WTC11 (cell line): Measurements from ENCODE around the gene ITPRIPL1. TPM values are rescaled to one million over a fixed set of nuclear protein-coding genes. Genes with fewer than 3 reads are reported as not detected.
A peak's percentile ranks its signal among the peaks of the same experiment; 100 is the strongest.

Source experiments
- ATAC-seq: fragments of 200-7000 bp; cut with Tn5 transposase; 2 replicates; pipeline ENCODE4 v1.10.0; 2021; ENCODE audit warnings: mild to moderate bottlenecking, moderate library complexity
- CTCF ChIA-PET: fragments of 300-600 bp; sonication (Branson Sonifier 250); formaldehyde crosslinking; loops from one replicate; lab custom pipeline; 2021; ENCODE audit warnings: antibody characterized with exemption; lab: Charles Lee
- POLR2A ChIA-PET: fragments of 350-600 bp; sonication (Branson Sonifier 250); formaldehyde crosslinking; loops from one replicate; lab custom pipeline; 2021; ENCODE audit warnings: antibody characterized with exemption; lab: Charles Lee
- DNase-seq: peaks from one replicate; pipeline ENCODE4 v3.0.0; 2021; ENCODE audit warnings: low spot score
- H3K27ac Mint-ChIP-seq: 2 replicates; pipeline ENCODE4 v1.8.0; 2021; ENCODE audit warnings: mixed read lengths
- H3K27me3 Mint-ChIP-seq: 2 replicates; pipeline ENCODE4 v1.8.0; 2021; ENCODE audit warnings: low read depth, mild to moderate bottlenecking, moderate library complexity, mixed read lengths
- H3K36me3 Mint-ChIP-seq: 2 replicates; pipeline ENCODE4 v1.8.0; 2021; ENCODE audit warnings: mixed read lengths
- H3K4me1 Mint-ChIP-seq: 2 replicates; pipeline ENCODE4 v1.8.0; 2022; ENCODE audit warnings: mixed read lengths
- H3K4me3 Mint-ChIP-seq: 2 replicates; pipeline ENCODE4 v1.8.0; 2021; ENCODE audit warnings: mild to moderate bottlenecking, moderate library complexity, mixed read lengths
- H3K9me3 Mint-ChIP-seq: 2 replicates; pipeline ENCODE4 v1.8.0; 2021; ENCODE audit warnings: mixed read lengths
- ELF4 ChIP-seq: sonication (generic); formaldehyde crosslinking; IDR thresholded peaks from 2 replicates; pipeline ENCODE4 v1.8.1; 2022; ENCODE audit warnings: low read depth, mild to moderate bottlenecking, moderate library complexity, missing genetic modification reagents
- JAZF1 ChIP-seq: fragments of 250-450 bp; sonication (Bioruptor Pico); IDR thresholded peaks from 2 replicates; pipeline ENCODE4 v1.9.0; 2021; ENCODE audit warnings: moderate library complexity, mild to moderate bottlenecking, inconsistent platforms
- KAT7 ChIP-seq: sonication (generic); formaldehyde crosslinking; IDR thresholded peaks from 2 replicates; pipeline ENCODE4 v1.8.1; 2023; ENCODE audit warnings: missing genetic modification reagents, mild to moderate bottlenecking, borderline replicate concordance
- OVOL2 ChIP-seq: fragments of 250-450 bp; sonication (Bioruptor Pico); IDR thresholded peaks from 2 replicates; pipeline ENCODE4 v1.9.0; 2021; ENCODE audit warnings: mild to moderate bottlenecking, borderline replicate concordance
- RORB ChIP-seq: fragments of 250-450 bp; sonication (Bioruptor Pico); IDR thresholded peaks from 2 replicates; pipeline ENCODE4 v1.9.0; 2021; ENCODE audit warnings: mild to moderate bottlenecking
- ZBTB21 ChIP-seq: sonication (generic); formaldehyde crosslinking; IDR thresholded peaks from 2 replicates; pipeline ENCODE4 v1.8.1; 2023; ENCODE audit warnings: mild to moderate bottlenecking, missing genetic modification reagents, borderline replicate concordance
- ZNF219 ChIP-seq: sonication (generic); formaldehyde crosslinking; IDR thresholded peaks from 2 replicates; pipeline ENCODE4 v1.8.0; 2023; ENCODE audit warnings: missing genetic modification reagents, mild to moderate bottlenecking, borderline replicate concordance
- total RNA-seq: library from RNA; stranded (reverse); gene quantifications from 3 replicates; pipeline ENCODE4 v1.2.3, GENCODE V29; 2021
- TF ChIP-seq, protein P1 (sequence below): sonication (generic); formaldehyde crosslinking; IDR thresholded peaks from 2 replicates; pipeline ENCODE4 v1.8.0; 2022; ENCODE audit warnings: mild to moderate bottlenecking, missing genetic modification reagents
- TF ChIP-seq, protein P2 (sequence below): fragments of 250-450 bp; sonication (Bioruptor Pico); IDR thresholded peaks from 2 replicates; pipeline ENCODE4 v1.8.0; 2021; ENCODE audit warnings: mild to moderate bottlenecking
- TF ChIP-seq, protein P3 (sequence below): sonication (generic); formaldehyde crosslinking; IDR thresholded peaks from 2 replicates; pipeline ENCODE4 v1.8.0; 2022; ENCODE audit warnings: mild to moderate bottlenecking, missing genetic modification reagents
- TF ChIP-seq, protein P4 (sequence below): sonication (generic); formaldehyde crosslinking; IDR thresholded peaks from 2 replicates; pipeline ENCODE4 v1.8.1; 2022; ENCODE audit warnings: low read depth, missing genetic modification reagents, borderline replicate concordance
- TF ChIP-seq, protein P5 (sequence below): sonication (generic); formaldehyde crosslinking; IDR thresholded peaks from 2 replicates; pipeline ENCODE4 v1.8.0; 2023; ENCODE audit warnings: mild to moderate bottlenecking, missing genetic modification reagents
- TF ChIP-seq, protein P6 (sequence below): fragments of 250-450 bp; sonication (Bioruptor Pico); IDR thresholded peaks from 2 replicates; pipeline ENCODE4 v2.1.2; 2022; ENCODE audit warnings: mild to moderate bottlenecking, moderate library complexity
- TF ChIP-seq, protein P7 (sequence below): fragments of 250-450 bp; sonication (Bioruptor Pico); IDR thresholded peaks from 2 replicates; pipeline ENCODE4 v1.9.0; 2021; ENCODE audit warnings: mild to moderate bottlenecking, borderline replicate concordance
- TF ChIP-seq, protein P8 (sequence below): sonication (generic); formaldehyde crosslinking; IDR thresholded peaks from 2 replicates; pipeline ENCODE4 v1.8.0; 2022; ENCODE audit warnings: missing genetic modification reagents

ITPRIPL1 gene
- total RNA-seq, 1 experiment from 2014 or later: 11.7 TPM

DNA sequence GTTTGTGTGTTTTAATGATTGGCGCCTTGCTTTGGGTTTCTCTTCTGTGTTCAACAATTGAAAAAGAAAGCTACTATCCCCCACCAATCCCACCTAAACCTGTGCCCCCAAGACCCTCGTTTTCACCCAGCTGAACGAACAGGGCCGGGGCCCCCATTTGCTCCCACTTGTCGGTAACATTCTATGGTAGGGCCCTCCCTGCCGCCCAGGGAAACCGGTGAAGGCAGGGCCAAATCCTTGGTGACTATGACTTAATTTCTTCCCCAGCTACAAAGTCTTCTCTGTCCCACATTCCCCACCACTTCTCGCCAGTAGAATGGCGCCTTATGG lies 19.2 kb upstream of the ITPRIPL1 start:
- H3K4me3 Mint-ChIP-seq: peak overlapping the region; percentile 100
- H3K36me3 Mint-ChIP-seq: peaks cover 39% of the 10 kb centered on the region
- ATAC-seq (no peak; the same call in 1 of the 2 replicates), DNase-seq (no peak)
- TF ChIP-seq, protein P1, sequence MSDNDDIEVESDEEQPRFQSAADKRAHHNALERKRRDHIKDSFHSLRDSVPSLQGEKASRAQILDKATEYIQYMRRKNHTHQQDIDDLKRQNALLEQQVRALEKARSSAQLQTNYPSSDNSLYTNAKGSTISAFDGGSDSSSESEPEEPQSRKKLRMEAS (CRISPR knock-in tag): no peak
- TF ChIP-seq JAZF1 (no peak), OVOL2 (CRISPR knock-in tag) (no peak)
- TF ChIP-seq, protein P2, sequence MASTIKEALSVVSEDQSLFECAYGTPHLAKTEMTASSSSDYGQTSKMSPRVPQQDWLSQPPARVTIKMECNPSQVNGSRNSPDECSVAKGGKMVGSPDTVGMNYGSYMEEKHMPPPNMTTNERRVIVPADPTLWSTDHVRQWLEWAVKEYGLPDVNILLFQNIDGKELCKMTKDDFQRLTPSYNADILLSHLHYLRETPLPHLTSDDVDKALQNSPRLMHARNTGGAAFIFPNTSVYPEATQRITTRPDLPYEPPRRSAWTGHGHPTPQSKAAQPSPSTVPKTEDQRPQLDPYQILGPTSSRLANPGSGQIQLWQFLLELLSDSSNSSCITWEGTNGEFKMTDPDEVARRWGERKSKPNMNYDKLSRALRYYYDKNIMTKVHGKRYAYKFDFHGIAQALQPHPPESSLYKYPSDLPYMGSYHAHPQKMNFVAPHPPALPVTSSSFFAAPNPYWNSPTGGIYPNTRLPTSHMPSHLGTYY (CRISPR knock-in tag): no peak
- TF ChIP-seq, protein P3, sequence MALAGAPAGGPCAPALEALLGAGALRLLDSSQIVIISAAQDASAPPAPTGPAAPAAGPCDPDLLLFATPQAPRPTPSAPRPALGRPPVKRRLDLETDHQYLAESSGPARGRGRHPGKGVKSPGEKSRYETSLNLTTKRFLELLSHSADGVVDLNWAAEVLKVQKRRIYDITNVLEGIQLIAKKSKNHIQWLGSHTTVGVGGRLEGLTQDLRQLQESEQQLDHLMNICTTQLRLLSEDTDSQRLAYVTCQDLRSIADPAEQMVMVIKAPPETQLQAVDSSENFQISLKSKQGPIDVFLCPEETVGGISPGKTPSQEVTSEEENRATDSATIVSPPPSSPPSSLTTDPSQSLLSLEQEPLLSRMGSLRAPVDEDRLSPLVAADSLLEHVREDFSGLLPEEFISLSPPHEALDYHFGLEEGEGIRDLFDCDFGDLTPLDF (CRISPR knock-in tag): no peak
- TF ChIP-seq, protein P4, sequence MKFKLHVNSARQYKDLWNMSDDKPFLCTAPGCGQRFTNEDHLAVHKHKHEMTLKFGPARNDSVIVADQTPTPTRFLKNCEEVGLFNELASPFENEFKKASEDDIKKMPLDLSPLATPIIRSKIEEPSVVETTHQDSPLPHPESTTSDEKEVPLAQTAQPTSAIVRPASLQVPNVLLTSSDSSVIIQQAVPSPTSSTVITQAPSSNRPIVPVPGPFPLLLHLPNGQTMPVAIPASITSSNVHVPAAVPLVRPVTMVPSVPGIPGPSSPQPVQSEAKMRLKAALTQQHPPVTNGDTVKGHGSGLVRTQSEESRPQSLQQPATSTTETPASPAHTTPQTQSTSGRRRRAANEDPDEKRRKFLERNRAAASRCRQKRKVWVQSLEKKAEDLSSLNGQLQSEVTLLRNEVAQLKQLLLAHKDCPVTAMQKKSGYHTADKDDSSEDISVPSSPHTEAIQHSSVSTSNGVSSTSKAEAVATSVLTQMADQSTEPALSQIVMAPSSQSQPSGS (CRISPR knock-in tag): no peak
- TF ChIP-seq, protein P5, sequence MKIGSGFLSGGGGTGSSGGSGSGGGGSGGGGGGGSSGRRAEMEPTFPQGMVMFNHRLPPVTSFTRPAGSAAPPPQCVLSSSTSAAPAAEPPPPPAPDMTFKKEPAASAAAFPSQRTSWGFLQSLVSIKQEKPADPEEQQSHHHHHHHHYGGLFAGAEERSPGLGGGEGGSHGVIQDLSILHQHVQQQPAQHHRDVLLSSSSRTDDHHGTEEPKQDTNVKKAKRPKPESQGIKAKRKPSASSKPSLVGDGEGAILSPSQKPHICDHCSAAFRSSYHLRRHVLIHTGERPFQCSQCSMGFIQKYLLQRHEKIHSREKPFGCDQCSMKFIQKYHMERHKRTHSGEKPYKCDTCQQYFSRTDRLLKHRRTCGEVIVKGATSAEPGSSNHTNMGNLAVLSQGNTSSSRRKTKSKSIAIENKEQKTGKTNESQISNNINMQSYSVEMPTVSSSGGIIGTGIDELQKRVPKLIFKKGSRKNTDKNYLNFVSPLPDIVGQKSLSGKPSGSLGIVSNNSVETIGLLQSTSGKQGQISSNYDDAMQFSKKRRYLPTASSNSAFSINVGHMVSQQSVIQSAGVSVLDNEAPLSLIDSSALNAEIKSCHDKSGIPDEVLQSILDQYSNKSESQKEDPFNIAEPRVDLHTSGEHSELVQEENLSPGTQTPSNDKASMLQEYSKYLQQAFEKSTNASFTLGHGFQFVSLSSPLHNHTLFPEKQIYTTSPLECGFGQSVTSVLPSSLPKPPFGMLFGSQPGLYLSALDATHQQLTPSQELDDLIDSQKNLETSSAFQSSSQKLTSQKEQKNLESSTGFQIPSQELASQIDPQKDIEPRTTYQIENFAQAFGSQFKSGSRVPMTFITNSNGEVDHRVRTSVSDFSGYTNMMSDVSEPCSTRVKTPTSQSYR: no peak
- TF ChIP-seq, protein P6, sequence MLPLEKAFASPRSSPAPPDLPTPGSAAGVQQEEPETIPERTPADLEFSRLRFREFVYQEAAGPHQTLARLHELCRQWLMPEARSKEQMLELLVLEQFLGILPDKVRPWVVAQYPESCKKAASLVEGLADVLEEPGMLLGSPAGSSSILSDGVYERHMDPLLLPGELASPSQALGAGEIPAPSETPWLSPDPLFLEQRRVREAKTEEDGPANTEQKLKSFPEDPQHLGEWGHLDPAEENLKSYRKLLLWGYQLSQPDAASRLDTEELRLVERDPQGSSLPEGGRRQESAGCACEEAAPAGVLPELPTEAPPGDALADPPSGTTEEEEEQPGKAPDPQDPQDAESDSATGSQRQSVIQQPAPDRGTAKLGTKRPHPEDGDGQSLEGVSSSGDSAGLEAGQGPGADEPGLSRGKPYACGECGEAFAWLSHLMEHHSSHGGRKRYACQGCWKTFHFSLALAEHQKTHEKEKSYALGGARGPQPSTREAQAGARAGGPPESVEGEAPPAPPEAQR (CRISPR knock-in tag): no peak
- H3K27ac Mint-ChIP-seq: peak overlapping the region; percentile 99
- peaks cover 24% of the 10 kb centered on the region for H3K4me1 Mint-ChIP-seq
- CTCF ChIA-PET: interaction anchor here (0.6 to 1.7 kb wide), 6 partner anchors 15 to 214 kb away, joined by 3 to 7 read pairs (median 4); partner anchors contain the start of gene CIAO1
- no peaks in the 10 kb centered on the region for H3K9me3 Mint-ChIP-seq
- no peaks in the 10 kb centered on the region; the same call in 1 of the 2 replicates for H3K27me3 Mint-ChIP-seq
- POLR2A ChIA-PET: interaction anchor here (0.9 to 1.1 kb wide), 3 partner anchors 29 to 527 kb away, joined by 3 to 8 read pairs (median 4); partner anchors contain the start of gene NCAPH

DNA sequence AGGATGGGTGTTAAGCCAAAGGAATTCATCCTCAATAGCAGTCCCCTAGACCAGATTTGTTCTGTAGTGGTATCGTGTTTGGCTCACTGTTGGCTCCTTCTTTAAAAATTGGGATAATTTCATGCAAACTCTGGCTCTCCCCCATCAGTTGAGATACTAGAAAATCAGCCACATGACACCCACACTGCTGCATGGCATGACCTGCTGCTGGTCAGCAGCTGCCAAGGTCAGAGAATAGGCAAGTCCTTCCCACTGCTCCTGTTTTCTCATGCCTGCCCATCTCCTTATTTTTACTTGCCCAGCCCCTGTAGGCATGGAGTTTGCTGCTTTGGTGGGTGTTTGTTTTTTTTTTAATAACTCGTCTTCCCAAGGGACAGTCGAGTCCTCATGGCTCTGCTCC lies 18.7 kb upstream of the ITPRIPL1 start:
- ChIA-PET POLR2A (interaction anchor here (0.9 to 1.1 kb wide), 2 partner anchors 29 to 527 kb away, joined by 3 to 4 read pairs; no protein-coding TSS in a partner anchor), CTCF (interaction anchor here (0.6 to 1.7 kb wide), 5 partner anchors 15 to 214 kb away, joined by 3 to 7 read pairs (median 4); partner anchors contain the start of gene CIAO1)
- Mint-ChIP-seq H3K9me3 (no peaks in the 10 kb centered on the region), H3K27ac (peak overlapping the region; percentile 99), H3K27me3 (no peaks in the 10 kb centered on the region; the same call in 1 of the 2 replicates), H3K4me3 (peak overlapping the region; percentile 100), H3K4me1 (peaks cover 24% of the 10 kb centered on the region), H3K36me3 (peaks cover 35% of the 10 kb centered on the region)
- no peak for ATAC-seq
- DNase-seq: no peak
- TF ChIP-seq RORB (CRISPR knock-in tag) (no peak), ZBTB21 (CRISPR knock-in tag) (no peak), ZNF219 (CRISPR knock-in tag) (no peak), ELF4 (CRISPR knock-in tag) (no peak), KAT7 (no peak)
- TF ChIP-seq, protein P7, sequence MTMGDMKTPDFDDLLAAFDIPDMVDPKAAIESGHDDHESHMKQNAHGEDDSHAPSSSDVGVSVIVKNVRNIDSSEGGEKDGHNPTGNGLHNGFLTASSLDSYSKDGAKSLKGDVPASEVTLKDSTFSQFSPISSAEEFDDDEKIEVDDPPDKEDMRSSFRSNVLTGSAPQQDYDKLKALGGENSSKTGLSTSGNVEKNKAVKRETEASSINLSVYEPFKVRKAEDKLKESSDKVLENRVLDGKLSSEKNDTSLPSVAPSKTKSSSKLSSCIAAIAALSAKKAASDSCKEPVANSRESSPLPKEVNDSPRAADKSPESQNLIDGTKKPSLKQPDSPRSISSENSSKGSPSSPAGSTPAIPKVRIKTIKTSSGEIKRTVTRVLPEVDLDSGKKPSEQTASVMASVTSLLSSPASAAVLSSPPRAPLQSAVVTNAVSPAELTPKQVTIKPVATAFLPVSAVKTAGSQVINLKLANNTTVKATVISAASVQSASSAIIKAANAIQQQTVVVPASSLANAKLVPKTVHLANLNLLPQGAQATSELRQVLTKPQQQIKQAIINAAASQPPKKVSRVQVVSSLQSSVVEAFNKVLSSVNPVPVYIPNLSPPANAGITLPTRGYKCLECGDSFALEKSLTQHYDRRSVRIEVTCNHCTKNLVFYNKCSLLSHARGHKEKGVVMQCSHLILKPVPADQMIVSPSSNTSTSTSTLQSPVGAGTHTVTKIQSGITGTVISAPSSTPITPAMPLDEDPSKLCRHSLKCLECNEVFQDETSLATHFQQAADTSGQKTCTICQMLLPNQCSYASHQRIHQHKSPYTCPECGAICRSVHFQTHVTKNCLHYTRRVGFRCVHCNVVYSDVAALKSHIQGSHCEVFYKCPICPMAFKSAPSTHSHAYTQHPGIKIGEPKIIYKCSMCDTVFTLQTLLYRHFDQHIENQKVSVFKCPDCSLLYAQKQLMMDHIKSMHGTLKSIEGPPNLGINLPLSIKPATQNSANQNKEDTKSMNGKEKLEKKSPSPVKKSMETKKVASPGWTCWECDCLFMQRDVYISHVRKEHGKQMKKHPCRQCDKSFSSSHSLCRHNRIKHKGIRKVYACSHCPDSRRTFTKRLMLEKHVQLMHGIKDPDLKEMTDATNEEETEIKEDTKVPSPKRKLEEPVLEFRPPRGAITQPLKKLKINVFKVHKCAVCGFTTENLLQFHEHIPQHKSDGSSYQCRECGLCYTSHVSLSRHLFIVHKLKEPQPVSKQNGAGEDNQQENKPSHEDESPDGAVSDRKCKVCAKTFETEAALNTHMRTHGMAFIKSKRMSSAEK (CRISPR knock-in tag): no peak
- TF ChIP-seq, protein P8, sequence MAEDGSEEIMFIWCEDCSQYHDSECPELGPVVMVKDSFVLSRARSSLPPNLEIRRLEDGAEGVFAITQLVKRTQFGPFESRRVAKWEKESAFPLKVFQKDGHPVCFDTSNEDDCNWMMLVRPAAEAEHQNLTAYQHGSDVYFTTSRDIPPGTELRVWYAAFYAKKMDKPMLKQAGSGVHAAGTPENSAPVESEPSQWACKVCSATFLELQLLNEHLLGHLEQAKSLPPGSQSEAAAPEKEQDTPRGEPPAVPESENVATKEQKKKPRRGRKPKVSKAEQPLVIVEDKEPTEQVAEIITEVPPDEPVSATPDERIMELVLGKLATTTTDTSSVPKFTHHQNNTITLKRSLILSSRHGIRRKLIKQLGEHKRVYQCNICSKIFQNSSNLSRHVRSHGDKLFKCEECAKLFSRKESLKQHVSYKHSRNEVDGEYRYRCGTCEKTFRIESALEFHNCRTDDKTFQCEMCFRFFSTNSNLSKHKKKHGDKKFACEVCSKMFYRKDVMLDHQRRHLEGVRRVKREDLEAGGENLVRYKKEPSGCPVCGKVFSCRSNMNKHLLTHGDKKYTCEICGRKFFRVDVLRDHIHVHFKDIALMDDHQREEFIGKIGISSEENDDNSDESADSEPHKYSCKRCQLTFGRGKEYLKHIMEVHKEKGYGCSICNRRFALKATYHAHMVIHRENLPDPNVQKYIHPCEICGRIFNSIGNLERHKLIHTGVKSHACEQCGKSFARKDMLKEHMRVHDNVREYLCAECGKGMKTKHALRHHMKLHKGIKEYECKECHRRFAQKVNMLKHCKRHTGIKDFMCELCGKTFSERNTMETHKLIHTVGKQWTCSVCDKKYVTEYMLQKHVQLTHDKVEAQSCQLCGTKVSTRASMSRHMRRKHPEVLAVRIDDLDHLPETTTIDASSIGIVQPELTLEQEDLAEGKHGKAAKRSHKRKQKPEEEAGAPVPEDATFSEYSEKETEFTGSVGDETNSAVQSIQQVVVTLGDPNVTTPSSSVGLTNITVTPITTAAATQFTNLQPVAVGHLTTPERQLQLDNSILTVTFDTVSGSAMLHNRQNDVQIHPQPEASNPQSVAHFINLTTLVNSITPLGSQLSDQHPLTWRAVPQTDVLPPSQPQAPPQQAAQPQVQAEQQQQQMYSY: no peak
- TF ChIP-seq, protein P3 (CRISPR knock-in tag): no peak
